NCI-H2107 treated with DMSO at 0.1 percent for 48 hours (cell line): ENCODE data around the gene CCDC141.
"Not testable (repeated sequence)": the region's sequence is repeated elsewhere in the genome, so short reads cannot be mapped to it uniquely, and the experiment has no call there.

Experiments used
- DNase-seq: peaks from one replicate; lab custom pipeline; 2025; ENCODE audit not compliant: unreplicated experiment; lab: John Stamatoyannopoulos, UW

The CCDC141 gene, protein sequence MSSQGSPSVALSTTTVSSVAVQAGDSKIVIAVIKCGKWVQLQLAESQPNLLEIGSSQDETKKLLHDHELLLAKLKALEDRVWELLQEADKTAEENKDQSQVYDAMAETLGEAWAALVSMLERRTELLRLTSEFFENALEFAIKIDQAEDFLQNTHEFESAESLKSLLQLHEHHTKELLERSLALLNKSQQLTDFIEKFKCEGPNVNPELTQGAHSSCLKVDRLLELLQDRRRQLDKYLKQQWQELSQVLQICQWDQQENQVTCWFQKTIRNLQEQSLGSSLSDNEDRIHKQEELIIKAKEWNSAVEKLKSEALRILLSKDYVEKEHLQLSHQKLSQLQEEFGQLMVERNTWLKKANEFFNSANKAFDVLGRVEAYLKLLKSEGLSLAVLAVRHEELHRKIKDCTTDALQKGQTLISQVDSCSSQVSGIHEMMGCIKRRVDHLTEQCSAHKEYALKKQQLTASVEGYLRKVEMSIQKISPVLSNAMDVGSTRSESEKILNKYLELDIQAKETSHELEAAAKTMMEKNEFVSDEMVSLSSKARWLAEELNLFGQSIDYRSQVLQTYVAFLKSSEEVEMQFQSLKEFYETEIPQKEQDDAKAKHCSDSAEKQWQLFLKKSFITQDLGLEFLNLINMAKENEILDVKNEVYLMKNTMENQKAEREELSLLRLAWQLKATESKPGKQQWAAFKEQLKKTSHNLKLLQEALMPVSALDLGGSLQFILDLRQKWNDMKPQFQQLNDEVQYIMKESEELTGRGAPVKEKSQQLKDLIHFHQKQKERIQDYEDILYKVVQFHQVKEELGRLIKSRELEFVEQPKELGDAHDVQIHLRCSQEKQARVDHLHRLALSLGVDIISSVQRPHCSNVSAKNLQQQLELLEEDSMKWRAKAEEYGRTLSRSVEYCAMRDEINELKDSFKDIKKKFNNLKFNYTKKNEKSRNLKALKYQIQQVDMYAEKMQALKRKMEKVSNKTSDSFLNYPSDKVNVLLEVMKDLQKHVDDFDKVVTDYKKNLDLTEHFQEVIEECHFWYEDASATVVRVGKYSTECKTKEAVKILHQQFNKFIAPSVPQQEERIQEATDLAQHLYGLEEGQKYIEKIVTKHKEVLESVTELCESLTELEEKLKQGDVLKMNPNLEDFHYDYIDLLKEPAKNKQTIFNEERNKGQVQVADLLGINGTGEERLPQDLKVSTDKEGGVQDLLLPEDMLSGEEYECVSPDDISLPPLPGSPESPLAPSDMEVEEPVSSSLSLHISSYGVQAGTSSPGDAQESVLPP (N-terminal part only)

GRCh38 chr2:179049546-179050311 is at the start of gene CCDC141:
Gene CCDC141 (minus strand): TSS chr2:179050137. CDS start chr2:179049941, 196 bp downstream.
- DNase-seq, result no peak

GRCh38 chr2:179098080-179098689 is 48.2 kb upstream of the CCDC141 start:
- DNase-seq, result no peak

DNA sequence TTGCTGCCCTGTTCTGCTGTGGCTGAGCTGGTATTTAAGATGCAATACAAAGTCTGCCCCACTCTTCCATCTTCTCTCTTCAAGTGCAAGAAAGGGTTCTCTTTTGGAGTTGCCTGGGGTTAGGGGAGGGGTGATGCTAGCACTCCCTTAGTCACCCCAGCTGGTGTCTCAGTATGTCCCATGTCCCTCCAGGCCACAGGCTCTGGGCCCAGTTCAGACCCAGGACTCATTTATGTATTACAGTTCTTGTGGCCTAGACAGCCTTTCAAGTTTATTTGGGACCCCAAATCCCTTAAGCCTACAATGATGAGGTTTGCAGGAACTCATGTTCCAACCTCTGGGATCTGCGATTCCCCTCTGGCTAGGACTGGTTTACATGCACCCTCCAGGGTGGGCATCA is 47.2 kb upstream of the CCDC141 start:
- no peak for DNase-seq

DNA sequence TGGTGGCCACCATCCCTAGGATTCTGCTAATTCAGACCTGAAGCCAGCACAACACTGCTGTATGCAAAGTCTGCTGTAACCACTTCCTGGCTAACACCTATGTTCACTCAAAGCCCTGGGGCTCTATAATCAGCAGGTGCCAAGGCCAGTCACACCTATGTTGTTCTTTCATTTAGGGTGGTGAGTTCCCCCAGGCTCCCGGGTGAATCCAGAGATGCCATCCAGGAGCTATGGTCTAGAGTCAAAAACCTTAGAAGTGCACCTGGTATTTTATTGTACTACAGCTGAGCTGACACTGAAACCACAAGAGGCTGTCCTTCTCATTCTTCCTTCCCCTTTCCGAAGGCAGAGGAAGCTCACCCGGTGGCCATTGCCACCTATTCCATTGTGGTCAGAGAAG is 46.2 kb upstream of the CCDC141 start:
- peak; percentile 19 for DNase-seq

GRCh38 chr2:179092912-179093311 is 43.0 kb upstream of the CCDC141 start:
- not testable (repeated sequence) for DNase-seq

DNA sequence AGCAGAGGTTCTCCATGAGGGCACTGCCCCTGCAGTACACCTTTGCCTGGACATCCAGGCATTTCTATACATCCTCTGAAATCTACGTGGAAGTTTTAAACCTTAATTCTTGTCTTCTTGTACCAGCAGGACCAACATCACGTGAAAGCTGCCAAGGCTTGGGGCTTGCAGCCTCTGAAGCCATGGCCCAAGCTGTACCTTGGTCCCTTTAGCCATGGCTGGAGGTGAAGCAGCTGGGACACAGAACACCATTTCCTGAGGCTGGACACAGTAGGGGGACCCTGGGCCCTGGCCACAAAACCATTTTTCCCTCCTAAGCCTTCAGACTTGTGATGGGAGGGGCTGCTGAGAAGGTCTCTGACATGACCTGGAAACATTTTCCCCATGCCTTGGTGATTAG is 32.8 kb upstream of the CCDC141 start:
- no peak for DNase-seq

DNA sequence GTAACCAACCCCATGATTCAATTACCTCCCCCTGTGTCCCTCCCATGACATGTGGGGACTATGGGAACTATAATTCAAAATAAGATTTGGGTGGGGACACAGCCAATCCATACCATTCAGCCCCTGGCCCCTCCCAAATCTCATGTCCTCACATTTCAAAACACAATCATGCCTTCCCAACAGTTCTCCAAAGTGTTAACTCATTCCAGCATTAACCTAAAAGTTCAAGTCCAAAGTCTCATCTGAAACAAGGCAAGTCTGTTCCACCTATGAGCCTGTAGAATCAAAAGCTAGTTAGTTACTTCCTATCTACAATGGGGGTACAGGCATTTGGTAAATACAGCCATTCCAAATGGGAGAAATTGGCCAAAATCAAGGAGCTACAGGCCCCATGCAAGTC is 32.0 kb upstream of the CCDC141 start:
- no peak for DNase-seq

- DNase-seq, result no peak
Measured at GRCh38 chr2:179072527-179072926, 22.6 kb upstream of the CCDC141 start.

DNA sequence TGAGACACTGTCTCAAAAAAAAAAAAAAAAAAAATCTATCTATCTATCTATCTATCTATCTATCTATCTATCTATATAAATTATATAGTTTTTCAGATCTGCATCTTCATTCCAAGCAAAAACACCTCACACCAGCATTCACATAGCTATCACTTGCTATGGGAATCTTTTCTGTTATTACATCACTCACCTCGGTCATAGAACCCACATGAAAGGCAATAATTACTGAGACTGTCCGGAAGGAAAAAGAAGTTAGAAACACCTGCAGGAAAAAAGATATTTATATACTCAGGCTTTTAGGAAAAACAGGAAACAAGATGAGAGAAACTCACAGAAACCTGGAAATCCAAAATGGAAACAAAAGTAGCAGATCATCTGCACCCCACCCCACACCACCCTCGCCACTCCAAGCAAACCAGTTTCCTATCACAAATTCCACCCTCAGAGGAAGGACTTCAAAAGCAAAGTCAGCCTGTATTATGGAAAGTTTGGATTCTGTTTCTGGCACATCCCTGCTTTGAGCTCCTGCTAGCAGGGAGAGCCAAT is 21.9 kb upstream of the CCDC141 start:
- DNase-seq, result no peak

DNA sequence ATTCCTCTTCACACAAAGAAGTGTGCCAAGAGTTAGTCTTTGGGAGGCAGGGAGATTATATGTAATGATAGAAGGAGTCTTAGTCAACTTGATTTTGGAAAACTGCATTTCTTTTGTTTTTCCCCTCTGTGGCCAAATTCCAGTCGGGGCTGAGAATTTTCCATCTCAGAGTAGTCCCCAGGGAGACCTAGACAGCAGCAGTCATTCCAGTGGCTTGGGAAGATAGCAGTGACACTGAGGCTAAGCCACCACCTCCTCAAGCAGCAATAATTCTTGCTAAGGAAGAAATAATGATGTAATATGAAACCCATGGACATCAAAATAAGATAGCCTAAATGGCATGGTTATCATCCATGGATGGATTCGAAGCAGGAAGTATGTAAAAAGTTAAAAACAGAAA is 21.0 kb upstream of the CCDC141 start:
- no peak for DNase-seq

GRCh38 chr2:179069685-179070084 is 19.7 kb upstream of the CCDC141 start:
- DNase-seq, result no peak

- DNase-seq, result no peak
Measured at GRCh38 chr2:179068991-179069643, 19.2 kb upstream of the CCDC141 start.

DNA sequence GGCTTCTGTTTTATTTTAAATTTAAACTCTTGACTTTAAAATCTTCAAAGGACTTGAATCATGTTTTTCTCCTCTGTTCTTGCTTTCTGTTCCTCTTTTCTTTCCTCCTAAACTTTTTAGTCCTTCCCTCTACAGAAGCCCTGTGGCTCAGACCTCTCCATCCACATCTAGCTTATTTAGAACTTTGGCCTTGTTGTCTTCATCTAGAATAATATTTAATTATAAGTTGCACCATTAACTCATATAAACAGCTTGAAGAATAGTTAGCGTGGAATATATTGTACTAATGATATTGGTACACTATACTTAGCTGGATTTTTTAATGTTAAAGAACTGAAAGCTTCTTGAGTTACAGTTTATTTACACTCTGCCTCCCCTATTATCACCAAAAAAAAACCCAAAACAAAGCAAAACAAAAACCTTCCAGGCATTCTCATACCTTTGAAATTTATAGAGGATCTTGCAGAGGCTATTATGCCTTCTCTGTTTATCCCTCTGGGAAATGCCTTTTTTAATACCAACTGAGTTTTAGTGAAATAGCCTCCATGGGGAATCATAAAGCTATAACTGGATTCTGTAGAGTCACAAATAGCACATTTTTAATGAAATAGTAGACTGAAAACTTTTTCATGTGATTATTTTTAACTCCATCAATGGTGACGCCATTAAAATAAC is 9.2 kb upstream of the CCDC141 start:
- no peak for DNase-seq

GRCh38 chr2:179057737-179058136 is 7.8 kb upstream of the CCDC141 start:
- no peak for DNase-seq

GRCh38 chr2:179053568-179053967 is 3.6 kb upstream of the CCDC141 start:
- DNase-seq, result not testable (repeated sequence)

- DNase-seq, result no peak
Measured at GRCh38 chr2:179051250-179051649, 1.3 kb upstream of the CCDC141 start.

DNA sequence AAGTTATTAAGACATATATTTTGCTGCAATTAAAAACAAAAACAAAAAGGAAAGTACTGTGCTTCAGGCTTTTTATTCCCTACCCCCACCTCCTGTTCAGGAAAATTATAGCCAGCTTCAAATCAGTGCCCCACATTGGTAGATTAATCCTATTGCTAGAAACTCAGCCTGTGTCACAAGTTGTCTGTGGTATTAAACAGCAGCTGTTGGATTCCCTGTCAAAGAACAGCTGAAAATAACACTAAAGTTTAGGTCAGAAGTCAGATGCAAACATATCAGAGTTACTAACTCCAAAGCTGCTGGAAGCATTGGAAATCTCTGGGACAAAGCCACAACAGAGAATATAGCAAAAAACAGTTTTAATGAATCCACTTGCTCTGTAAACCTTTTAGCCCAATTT is 818 bp upstream of the CCDC141 start:
- no peak for DNase-seq

GRCh38 chr2:179049203-179049545 is 763 bp downstream of the CCDC141 start:
- DNase-seq, result no peak

DNA sequence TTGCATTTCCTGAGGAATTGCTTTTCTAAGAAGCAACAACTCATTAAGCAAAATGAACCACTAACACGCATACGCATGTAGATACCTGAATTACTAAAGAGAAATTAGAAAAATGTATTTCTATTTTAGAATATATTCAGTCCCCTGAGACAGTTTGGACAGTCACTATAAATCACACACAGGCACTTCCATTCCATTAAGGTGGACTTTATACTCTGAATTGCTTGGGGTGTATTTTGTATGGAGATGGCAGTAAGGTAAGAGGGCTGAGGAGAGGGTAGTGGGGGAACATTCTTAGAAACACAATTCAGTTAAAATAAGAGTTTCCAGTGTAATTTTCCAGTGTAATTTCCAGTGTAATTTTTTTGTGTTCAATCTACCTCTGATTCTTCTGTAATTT is 1.8 kb downstream of the CCDC141 start:
- DNase-seq, result no peak
